ENCODE results near the gene ITPR3.

The ITPR3 gene

DNA sequence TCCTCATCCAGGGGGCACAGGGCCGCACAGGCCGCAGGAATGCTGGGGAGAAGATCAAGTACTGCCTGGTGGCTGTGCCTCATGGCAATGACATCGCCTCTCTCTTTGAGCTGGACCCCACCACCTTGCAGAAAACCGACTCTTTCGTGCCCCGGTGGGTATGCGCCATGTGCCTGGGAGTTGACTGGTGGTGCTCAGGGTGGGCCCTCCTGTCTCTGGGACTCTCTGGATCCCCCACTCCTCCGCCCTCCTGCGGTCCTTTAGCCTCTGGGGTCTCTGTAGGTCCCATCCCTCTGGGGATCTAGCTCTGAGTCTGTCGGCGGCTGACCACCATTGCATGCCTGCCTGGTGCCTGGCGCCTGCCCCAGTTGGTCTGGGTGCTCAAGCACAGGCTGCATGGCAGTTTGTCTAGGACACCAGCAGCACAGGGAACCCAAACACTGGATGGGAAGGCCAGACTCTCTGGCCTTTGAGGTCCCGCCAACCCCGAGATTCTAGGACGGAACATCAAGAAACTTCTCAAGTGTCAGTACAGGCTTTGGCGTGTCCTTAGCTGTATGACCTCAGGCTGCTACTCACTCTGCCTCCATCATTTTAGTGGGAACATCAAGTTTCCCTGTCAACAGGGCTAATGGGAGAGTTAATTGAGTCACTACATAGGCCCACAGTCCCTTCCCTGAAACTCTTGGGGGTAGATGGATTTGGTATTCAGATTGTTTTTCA lies 42.8 kb downstream of the ITPR3 start:
- Histone ChIP-seq H3K27me3 (ENCODE audit: low read depth, low read length) (no peaks in the 10 kb centered on the region), H3K4me3 (ENCODE audit: low read depth in 1 of 2, low read length in 2 of 2) (no peak overlapping the region), H3K9me3 (ENCODE audit: control insufficient read depth in 1 of 2, low read length in 2 of 2) (no peaks in the 10 kb centered on the region), H3K4me1 (ENCODE audit: control insufficient read depth in 1 of 2, insufficient read depth in 2 of 2, low read length in 2 of 2) (no peaks in the 10 kb centered on the region), H3K27ac (ENCODE audit: low read length) (no peak overlapping the region), H3K36me3 (ENCODE audit: control insufficient read depth in 1 of 2, insufficient read depth in 2 of 2, low read length in 2 of 2) (peaks cover 20 to 33% of the 10 kb centered on the region in 2 donors)

- H3K9me3 ChIP-seq (ENCODE audit: control insufficient read depth in 1 of 2, low read length in 2 of 2): no peaks in the 10 kb centered on the region
- H3K4me3 ChIP-seq (ENCODE audit: low read depth in 1 of 2, low read length in 2 of 2): no peak overlapping the region
- H3K27ac ChIP-seq (ENCODE audit: low read length): no peak overlapping the region
- no peaks in the 10 kb centered on the region for H3K27me3 ChIP-seq (ENCODE audit: low read depth, low read length)
- H3K4me1 ChIP-seq (ENCODE audit: control insufficient read depth in 1 of 2, insufficient read depth in 2 of 2, low read length in 2 of 2): no peaks in the 10 kb centered on the region
- peaks cover 20 to 33% of the 10 kb centered on the region in 2 donors for H3K36me3 ChIP-seq (ENCODE audit: control insufficient read depth in 1 of 2, insufficient read depth in 2 of 2, low read length in 2 of 2)
Measured at GRCh38 chr6:33664506-33665057, 43.5 kb downstream of the ITPR3 start.

GRCh38 chr6:33665957-33666356 lies 44.8 kb downstream of the ITPR3 start:
- no peak overlapping the region for H3K27ac ChIP-seq (ENCODE audit: low read length)
- H3K4me3 ChIP-seq (ENCODE audit: low read depth in 1 of 2, low read length in 2 of 2): no peak overlapping the region
- H3K27me3 ChIP-seq (ENCODE audit: low read depth, low read length): no peaks in the 10 kb centered on the region
- H3K9me3 ChIP-seq (ENCODE audit: control insufficient read depth in 1 of 2, low read length in 2 of 2): no peaks in the 10 kb centered on the region
- peaks cover 25 to 32% of the 10 kb centered on the region in 2 donors for H3K36me3 ChIP-seq (ENCODE audit: control insufficient read depth in 1 of 2, insufficient read depth in 2 of 2, low read length in 2 of 2)
- H3K4me1 ChIP-seq (ENCODE audit: control insufficient read depth in 1 of 2, insufficient read depth in 2 of 2, low read length in 2 of 2): no peaks in the 10 kb centered on the region

DNA sequence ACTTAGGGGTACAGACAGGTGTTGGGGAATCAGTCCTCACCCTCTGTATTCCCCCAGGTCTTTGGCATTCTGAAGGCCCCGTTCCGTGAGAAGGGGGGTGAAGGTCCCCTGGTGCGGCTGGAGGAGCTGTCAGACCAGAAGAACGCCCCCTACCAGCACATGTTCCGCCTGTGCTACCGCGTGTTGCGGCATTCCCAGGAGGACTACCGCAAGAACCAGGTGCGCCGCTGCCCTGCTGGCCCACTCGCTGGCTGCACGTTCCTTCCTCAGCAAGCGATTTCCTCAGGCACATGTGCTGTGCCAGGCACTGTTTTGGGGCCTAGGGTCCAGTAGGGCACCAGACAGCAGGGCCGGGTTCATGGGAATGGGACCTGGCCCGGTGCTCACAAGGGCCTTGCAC lies 46.0 kb downstream of the ITPR3 start:
- Histone ChIP-seq H3K4me3 (ENCODE audit: low read depth in 1 of 2, low read length in 2 of 2) (no peak overlapping the region), H3K36me3 (ENCODE audit: control insufficient read depth in 1 of 2, insufficient read depth in 2 of 2, low read length in 2 of 2) (peaks cover 32 to 34% of the 10 kb centered on the region in 2 donors), H3K4me1 (ENCODE audit: control insufficient read depth in 1 of 2, insufficient read depth in 2 of 2, low read length in 2 of 2) (no peaks in the 10 kb centered on the region), H3K27ac (ENCODE audit: low read length) (no peak overlapping the region), H3K9me3 (ENCODE audit: control insufficient read depth in 1 of 2, low read length in 2 of 2) (no peaks in the 10 kb centered on the region), H3K27me3 (ENCODE audit: low read depth, low read length) (no peaks in the 10 kb centered on the region)

DNA sequence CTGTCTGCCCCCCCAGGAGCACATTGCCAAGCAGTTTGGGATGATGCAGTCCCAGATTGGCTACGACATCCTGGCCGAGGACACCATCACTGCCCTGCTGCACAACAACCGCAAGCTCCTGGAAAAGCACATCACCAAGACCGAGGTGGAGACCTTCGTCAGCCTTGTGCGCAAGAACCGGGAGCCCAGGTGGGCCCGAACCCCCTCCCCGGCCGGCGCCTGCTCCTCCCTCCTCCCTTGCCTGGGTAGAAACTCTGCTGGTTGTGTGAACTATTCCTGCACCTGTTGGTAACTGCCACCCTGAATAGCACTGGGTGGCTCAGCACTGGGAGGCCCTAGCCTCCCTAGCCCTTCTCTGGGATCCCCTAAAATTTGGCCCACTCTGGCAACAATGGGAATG lies 46.7 kb downstream of the ITPR3 start:
- Histone ChIP-seq H3K36me3 (ENCODE audit: control insufficient read depth in 1 of 2, insufficient read depth in 2 of 2, low read length in 2 of 2) (peaks cover 32 to 34% of the 10 kb centered on the region in 2 donors), H3K27ac (ENCODE audit: low read length) (no peak overlapping the region), H3K4me1 (ENCODE audit: control insufficient read depth in 1 of 2, insufficient read depth in 2 of 2, low read length in 2 of 2) (peaks cover 0 to 2% of the 10 kb centered on the region in 2 donors), H3K27me3 (ENCODE audit: low read depth, low read length) (no peaks in the 10 kb centered on the region), H3K4me3 (ENCODE audit: low read depth in 1 of 2, low read length in 2 of 2) (no peak overlapping the region), H3K9me3 (ENCODE audit: control insufficient read depth in 1 of 2, low read length in 2 of 2) (no peaks in the 10 kb centered on the region)

GRCh38 chr6:33668328-33668727 lies 47.2 kb downstream of the ITPR3 start:
- Histone ChIP-seq H3K9me3 (ENCODE audit: control insufficient read depth in 1 of 2, low read length in 2 of 2) (no peaks in the 10 kb centered on the region), H3K27me3 (ENCODE audit: low read depth, low read length) (no peaks in the 10 kb centered on the region), H3K27ac (ENCODE audit: low read length) (no peak overlapping the region), H3K36me3 (ENCODE audit: control insufficient read depth in 1 of 2, insufficient read depth in 2 of 2, low read length in 2 of 2) (peaks cover 32 to 38% of the 10 kb centered on the region in 2 donors), H3K4me1 (ENCODE audit: control insufficient read depth in 1 of 2, insufficient read depth in 2 of 2, low read length in 2 of 2) (peaks cover 0 to 7% of the 10 kb centered on the region in 2 donors), H3K4me3 (ENCODE audit: low read depth in 1 of 2, low read length in 2 of 2) (no peak overlapping the region)

DNA sequence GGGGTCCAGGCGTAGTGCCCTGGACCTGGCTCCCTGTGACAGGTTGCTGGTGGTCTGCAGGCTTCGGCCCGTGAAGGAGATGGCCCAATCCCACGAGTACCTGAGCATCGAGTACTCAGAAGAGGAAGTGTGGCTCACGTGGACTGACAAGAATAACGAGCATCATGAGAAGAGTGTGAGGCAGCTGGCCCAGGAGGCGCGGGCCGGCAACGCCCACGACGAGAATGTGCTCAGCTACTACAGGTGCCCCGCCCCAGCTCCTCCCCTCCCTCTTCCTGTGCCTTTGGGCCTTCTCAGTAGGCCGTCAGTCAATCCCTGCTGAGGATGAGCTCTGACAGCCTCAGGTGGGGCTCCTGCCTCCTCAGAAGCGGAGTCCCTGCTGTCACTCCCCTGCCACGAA lies 47.8 kb downstream of the ITPR3 start:
- Histone ChIP-seq H3K27me3 (ENCODE audit: low read depth, low read length) (no peaks in the 10 kb centered on the region), H3K36me3 (ENCODE audit: control insufficient read depth in 1 of 2, insufficient read depth in 2 of 2, low read length in 2 of 2) (peaks cover 32 to 42% of the 10 kb centered on the region in 2 donors), H3K4me3 (ENCODE audit: low read depth in 1 of 2, low read length in 2 of 2) (no peak overlapping the region), H3K9me3 (ENCODE audit: control insufficient read depth in 1 of 2, low read length in 2 of 2) (no peaks in the 10 kb centered on the region), H3K27ac (ENCODE audit: low read length) (no peak overlapping the region), H3K4me1 (ENCODE audit: control insufficient read depth in 1 of 2, insufficient read depth in 2 of 2, low read length in 2 of 2) (peaks cover 0 to 8% of the 10 kb centered on the region in 2 donors)

DNA sequence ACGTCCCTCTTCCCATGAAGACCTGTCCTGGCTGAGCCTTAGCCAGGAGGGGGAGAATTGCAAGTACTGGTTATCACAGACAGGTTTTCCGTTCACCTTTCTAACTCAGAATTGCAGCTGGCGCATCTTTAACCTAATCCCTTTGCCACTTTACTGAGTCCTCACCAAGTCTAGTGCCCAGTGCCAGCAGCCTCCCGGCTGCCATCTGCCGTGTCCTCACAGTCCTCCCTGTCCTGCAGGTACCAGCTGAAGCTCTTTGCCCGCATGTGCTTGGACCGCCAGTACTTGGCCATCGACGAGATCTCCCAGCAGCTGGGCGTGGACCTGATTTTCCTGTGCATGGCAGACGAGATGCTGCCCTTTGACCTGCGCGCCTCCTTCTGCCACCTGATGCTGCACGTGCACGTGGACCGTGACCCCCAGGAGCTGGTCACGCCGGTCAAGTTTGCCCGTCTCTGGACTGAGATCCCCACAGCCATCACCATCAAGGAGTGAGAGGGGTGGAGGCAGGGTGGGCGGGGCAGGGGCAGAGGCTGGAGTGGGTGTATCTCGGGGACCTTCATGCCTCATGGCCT lies 49.1 kb downstream of the ITPR3 start:
- no peaks in the 10 kb centered on the region for H3K9me3 ChIP-seq (ENCODE audit: control insufficient read depth in 1 of 2, low read length in 2 of 2)
- no peak overlapping the region for H3K4me3 ChIP-seq (ENCODE audit: low read depth in 1 of 2, low read length in 2 of 2)
- no peaks in the 10 kb centered on the region for H3K27me3 ChIP-seq (ENCODE audit: low read depth, low read length)
- H3K36me3 ChIP-seq (ENCODE audit: control insufficient read depth in 1 of 2, insufficient read depth in 2 of 2, low read length in 2 of 2): peaks cover 37 to 38% of the 10 kb centered on the region in 2 donors
- H3K27ac ChIP-seq (ENCODE audit: low read length): no peak overlapping the region
- H3K4me1 ChIP-seq (ENCODE audit: control insufficient read depth in 1 of 2, insufficient read depth in 2 of 2, low read length in 2 of 2): peaks cover 0 to 8% of the 10 kb centered on the region in 2 donors

- Histone ChIP-seq H3K36me3 (ENCODE audit: control insufficient read depth in 1 of 2, insufficient read depth in 2 of 2, low read length in 2 of 2) (peaks cover 35 to 38% of the 10 kb centered on the region in 2 donors), H3K4me1 (ENCODE audit: control insufficient read depth in 1 of 2, insufficient read depth in 2 of 2, low read length in 2 of 2) (peaks cover 0 to 8% of the 10 kb centered on the region in 2 donors), H3K27ac (ENCODE audit: low read length) (no peak overlapping the region), H3K27me3 (ENCODE audit: low read depth, low read length) (no peaks in the 10 kb centered on the region), H3K9me3 (ENCODE audit: control insufficient read depth in 1 of 2, low read length in 2 of 2) (no peaks in the 10 kb centered on the region), H3K4me3 (ENCODE audit: low read depth in 1 of 2, low read length in 2 of 2) (no peak overlapping the region)
Measured at GRCh38 chr6:33670971-33671743, 50.0 kb downstream of the ITPR3 start.

DNA sequence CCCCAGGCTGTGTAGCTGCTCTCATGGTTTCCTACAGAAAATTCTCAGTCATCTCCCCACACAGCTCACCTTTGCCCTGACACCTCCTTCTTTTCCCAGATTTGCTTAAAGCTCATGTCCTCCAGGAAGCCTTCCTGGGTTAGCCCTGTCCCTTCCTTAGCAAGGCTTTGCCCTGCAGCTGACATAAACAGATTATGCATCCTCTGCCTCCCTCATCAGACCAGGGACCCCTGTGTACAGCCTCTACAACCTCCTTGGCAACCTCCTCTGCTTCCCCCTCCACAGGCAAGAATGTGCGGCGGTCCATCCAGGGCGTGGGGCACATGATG lies 50.6 kb downstream of the ITPR3 start:
- peaks cover 38% of the 10 kb centered on the region in 2 donors for H3K36me3 ChIP-seq (ENCODE audit: control insufficient read depth in 1 of 2, insufficient read depth in 2 of 2, low read length in 2 of 2)
- H3K4me1 ChIP-seq (ENCODE audit: control insufficient read depth in 1 of 2, insufficient read depth in 2 of 2, low read length in 2 of 2): peaks cover 0 to 8% of the 10 kb centered on the region in 2 donors
- no peak overlapping the region for H3K27ac ChIP-seq (ENCODE audit: low read length)
- no peaks in the 10 kb centered on the region for H3K9me3 ChIP-seq (ENCODE audit: control insufficient read depth in 1 of 2, low read length in 2 of 2)
- no peak overlapping the region for H3K4me3 ChIP-seq (ENCODE audit: low read depth in 1 of 2, low read length in 2 of 2)
- H3K27me3 ChIP-seq (ENCODE audit: low read depth, low read length): no peaks in the 10 kb centered on the region

- Histone ChIP-seq H3K9me3 (ENCODE audit: control insufficient read depth in 1 of 2, low read length in 2 of 2) (no peaks in the 10 kb centered on the region), H3K27ac (ENCODE audit: low read length) (no peak overlapping the region), H3K27me3 (ENCODE audit: low read depth, low read length) (no peaks in the 10 kb centered on the region), H3K36me3 (ENCODE audit: control insufficient read depth in 1 of 2, insufficient read depth in 2 of 2, low read length in 2 of 2) (peaks cover 31 to 35% of the 10 kb centered on the region in 2 donors), H3K4me3 (ENCODE audit: low read depth in 1 of 2, low read length in 2 of 2) (no peak overlapping the region), H3K4me1 (ENCODE audit: control insufficient read depth in 1 of 2, insufficient read depth in 2 of 2, low read length in 2 of 2) (peaks cover 0 to 8% of the 10 kb centered on the region in 2 donors)
Measured at GRCh38 chr6:33672808-33673207, 51.7 kb downstream of the ITPR3 start.
